Measurements from ENCODE around the gene PHETA1. TPM values are rescaled to one million over a fixed set of nuclear protein-coding genes. Genes with fewer than 3 reads are reported as not detected.
"Not testable (repeated sequence)": the region's sequence is repeated elsewhere in the genome, so short reads cannot be mapped to it uniquely, and the experiment has no call there.

The PHETA1 gene
- total RNA-seq, 1 experiment from 2014 or later, result 10.6 TPM

- H4K20me1 ChIP-seq (ENCODE audit: insufficient read depth), result no peaks in the 10 kb centered on the region
- BruUV-seq (replicated peaks), result no TSS peak
- POLR2A ChIA-PET, result no interaction called here
- DNase-seq (ENCODE audit: low read depth, low spot score) (no peak), ATAC-seq (no peak)
- H3K4me1 ChIP-seq (ENCODE audit: control insufficient read depth in 1 of 2, insufficient read depth in 2 of 2, low read length in 2 of 2), result peaks cover 0 to 3% of the 10 kb centered on the region in 2 experiments; a peak in 1 of 4 replicates
- H3K4me2 ChIP-seq (ENCODE audit: low read length), result no peak overlapping the region
- RAD21 ChIA-PET (ENCODE audit: low non-redundant PET in 1 of 2, low total read pairs in 2 of 2, uncharacterized antibody in 2 of 2, unreplicated experiment in 2 of 2), result no interaction called here
- TF ChIP-seq ELF1 (IDR thresholded peaks at IDR 0.05; ENCODE audit: borderline replicate concordance, low read depth), result no peak
- no peaks in the 10 kb centered on the region for H3K36me3 ChIP-seq (ENCODE audit: control insufficient read depth in 1 of 2, insufficient read depth in 2 of 2, low read length in 2 of 2)
- no peak overlapping the region for H3K27ac ChIP-seq (ENCODE audit: low read depth, low read length)
- H3K27me3 ChIP-seq (ENCODE audit: insufficient read depth, low read length), result no peaks in the 10 kb centered on the region
- no peak overlapping the region for H3K4me3 ChIP-seq (replicated peaks in 1 of 2; ENCODE audit: low read depth in 1 of 2, low read length in 2 of 2)
- H3K79me2 ChIP-seq (ENCODE audit: insufficient read depth, low read length), result no peaks in the 10 kb centered on the region
- CTCF ChIA-PET, result interaction anchor here (1.0 to 1.9 kb wide), 2 partner anchors 37 to 116 kb away, joined by 3 to 5 read pairs; no protein-coding TSS in a partner anchor
- no peaks in the 10 kb centered on the region for H3K9me2 ChIP-seq (ENCODE audit: insufficient read depth)
- no peak overlapping the region for H2AFZ ChIP-seq (ENCODE audit: low read depth, low read length, poor library complexity, severe bottlenecking)
- H3K9ac ChIP-seq (ENCODE audit: low read length), result no peak overlapping the region
- H3K9me3 ChIP-seq (ENCODE audit: control insufficient read depth in 1 of 2, insufficient read depth in 1 of 2, low read depth in 1 of 2, low read length in 2 of 2), result no peaks in the 10 kb centered on the region
- intact Hi-C loops (cut with micrococcal nuclease), result no loop called here
Observed at GRCh38 chr12:111335811-111336210, 33.1 kb downstream of the PHETA1 start.

DNA sequence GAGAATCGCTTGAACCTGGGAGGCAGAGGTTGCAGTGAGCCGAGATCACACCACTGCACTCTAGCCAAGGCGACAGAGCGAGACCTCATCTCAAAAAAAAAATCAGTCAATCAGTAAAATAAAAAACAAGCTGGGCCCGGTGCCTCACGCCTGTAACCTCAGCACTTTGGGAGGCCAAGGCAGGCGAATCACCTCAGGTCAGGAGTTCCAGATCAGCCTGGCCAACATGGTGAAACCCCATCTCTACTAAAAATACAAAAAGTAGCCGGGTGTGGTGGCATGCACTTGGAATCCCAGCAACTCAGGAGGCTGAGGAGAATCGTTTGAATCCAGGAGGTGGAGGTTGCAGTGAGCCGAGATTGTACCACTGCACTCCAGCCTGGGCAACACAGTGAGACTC lies 33.6 kb downstream of the PHETA1 start:
- H3K36me3 ChIP-seq (ENCODE audit: control insufficient read depth in 1 of 2, insufficient read depth in 2 of 2, low read length in 2 of 2); H3K9ac ChIP-seq (ENCODE audit: low read length); DNase-seq (ENCODE audit: low read depth, low spot score); H3K9me3 ChIP-seq (ENCODE audit: control insufficient read depth in 1 of 2, insufficient read depth in 1 of 2, low read depth in 1 of 2, low read length in 2 of 2); BruUV-seq (replicated peaks); H2AFZ ChIP-seq (ENCODE audit: low read depth, low read length, poor library complexity, severe bottlenecking); H3K4me3 ChIP-seq (replicated peaks in 1 of 2; ENCODE audit: low read depth in 1 of 2, low read length in 2 of 2); H3K27ac ChIP-seq (ENCODE audit: low read depth, low read length); POLR2A ChIA-PET; intact Hi-C loops (cut with micrococcal nuclease); H3K79me2 ChIP-seq (ENCODE audit: insufficient read depth, low read length); H4K20me1 ChIP-seq (ENCODE audit: insufficient read depth); H3K4me2 ChIP-seq (ENCODE audit: low read length); H3K9me2 ChIP-seq (ENCODE audit: insufficient read depth); ATAC-seq; RAD21 ChIA-PET (ENCODE audit: low non-redundant PET in 1 of 2, low total read pairs in 2 of 2, uncharacterized antibody in 2 of 2, unreplicated experiment in 2 of 2); H3K4me1 ChIP-seq (ENCODE audit: control insufficient read depth in 1 of 2, insufficient read depth in 2 of 2, low read length in 2 of 2); H3K27me3 ChIP-seq (ENCODE audit: insufficient read depth, low read length): not testable (repeated sequence)
- CTCF ChIA-PET, result interaction anchor here (1.0 to 1.9 kb wide), 2 partner anchors 37 to 117 kb away, joined by 3 to 5 read pairs; no protein-coding TSS in a partner anchor

- Histone ChIP-seq H4K20me1 (ENCODE audit: insufficient read depth) (no peaks in the 10 kb centered on the region), H3K27me3 (ENCODE audit: insufficient read depth, low read length) (no peaks in the 10 kb centered on the region), H3K9me3 (ENCODE audit: control insufficient read depth in 1 of 2, insufficient read depth in 1 of 2, low read depth in 1 of 2, low read length in 2 of 2) (no peaks in the 10 kb centered on the region), H3K27ac (ENCODE audit: low read depth, low read length) (no peak overlapping the region), H3K79me2 (ENCODE audit: insufficient read depth, low read length) (no peaks in the 10 kb centered on the region), H2AFZ (ENCODE audit: low read depth, low read length, poor library complexity, severe bottlenecking) (no peak overlapping the region), H3K4me2 (ENCODE audit: low read length) (no peak overlapping the region), H3K4me3 (replicated peaks in 1 of 2; ENCODE audit: low read depth in 1 of 2, low read length in 2 of 2) (no peak overlapping the region), H3K9ac (ENCODE audit: low read length) (no peak overlapping the region), H3K9me2 (ENCODE audit: insufficient read depth) (no peaks in the 10 kb centered on the region), H3K4me1 (ENCODE audit: control insufficient read depth in 1 of 2, insufficient read depth in 2 of 2, low read length in 2 of 2) (peaks cover 0 to 5% of the 10 kb centered on the region in 2 experiments; a peak in 1 of 4 replicates), H3K36me3 (ENCODE audit: control insufficient read depth in 1 of 2, insufficient read depth in 2 of 2, low read length in 2 of 2) (no peaks in the 10 kb centered on the region)
- CTCF ChIA-PET, result interaction anchor here (0.6 to 1.9 kb wide), 2 partner anchors 36 to 117 kb away, joined by 3 to 5 read pairs; no protein-coding TSS in a partner anchor
- intact Hi-C loops (cut with micrococcal nuclease), result loop anchor here (5.0 kb wide), 1 partner anchor 338 kb away; no protein-coding TSS in a partner anchor
- ATAC-seq (no peak), DNase-seq (ENCODE audit: low read depth, low spot score) (no peak)
- no TSS peak for BruUV-seq (replicated peaks)
- POLR2A ChIA-PET, result interaction anchor here (0.6 kb wide), 1 partner anchor 127 kb away, joined by 5 read pairs; no protein-coding TSS in a partner anchor
- RAD21 ChIA-PET (ENCODE audit: low non-redundant PET in 1 of 2, low total read pairs in 2 of 2, uncharacterized antibody in 2 of 2, unreplicated experiment in 2 of 2), result no interaction called here
- TF ChIP-seq, protein P1, sequence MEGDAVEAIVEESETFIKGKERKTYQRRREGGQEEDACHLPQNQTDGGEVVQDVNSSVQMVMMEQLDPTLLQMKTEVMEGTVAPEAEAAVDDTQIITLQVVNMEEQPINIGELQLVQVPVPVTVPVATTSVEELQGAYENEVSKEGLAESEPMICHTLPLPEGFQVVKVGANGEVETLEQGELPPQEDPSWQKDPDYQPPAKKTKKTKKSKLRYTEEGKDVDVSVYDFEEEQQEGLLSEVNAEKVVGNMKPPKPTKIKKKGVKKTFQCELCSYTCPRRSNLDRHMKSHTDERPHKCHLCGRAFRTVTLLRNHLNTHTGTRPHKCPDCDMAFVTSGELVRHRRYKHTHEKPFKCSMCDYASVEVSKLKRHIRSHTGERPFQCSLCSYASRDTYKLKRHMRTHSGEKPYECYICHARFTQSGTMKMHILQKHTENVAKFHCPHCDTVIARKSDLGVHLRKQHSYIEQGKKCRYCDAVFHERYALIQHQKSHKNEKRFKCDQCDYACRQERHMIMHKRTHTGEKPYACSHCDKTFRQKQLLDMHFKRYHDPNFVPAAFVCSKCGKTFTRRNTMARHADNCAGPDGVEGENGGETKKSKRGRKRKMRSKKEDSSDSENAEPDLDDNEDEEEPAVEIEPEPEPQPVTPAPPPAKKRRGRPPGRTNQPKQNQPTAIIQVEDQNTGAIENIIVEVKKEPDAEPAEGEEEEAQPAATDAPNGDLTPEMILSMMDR (IDR thresholded peaks at IDR 0.05 in 2 of 3, conservative IDR thresholded peaks at IDR 0.05 in 1 of 3; ENCODE audit: borderline replicate concordance in 1 of 3, insufficient read depth in 1 of 3, low read depth in 2 of 3, low read length in 2 of 3), result no peak
- TF ChIP-seq CBX3 (IDR thresholded peaks at IDR 0.05; ENCODE audit: low read depth) (no peak), JUND (IDR thresholded peaks at IDR 0.05) (no peak), POLR2A (IDR thresholded peaks at IDR 0.05; ENCODE audit: borderline replicate concordance, extremely low read depth, insufficient read depth, insufficient read length) (no peak), SP1 (IDR thresholded peaks at IDR 0.05; ENCODE audit: low read depth) (no peak), ELF1 (IDR thresholded peaks at IDR 0.05; ENCODE audit: borderline replicate concordance, low read depth) (no peak), EZH2 (IDR thresholded peaks at IDR 0.05) (no peak), MAX (IDR thresholded peaks at IDR 0.05) (no peak), YY1 (IDR thresholded peaks at IDR 0.05; ENCODE audit: extremely low read depth, insufficient replicate concordance, low read depth, low read length) (no peak), CEBPB (IDR thresholded peaks at IDR 0.05; ENCODE audit: low read depth) (no peak)
- TF ChIP-seq, protein P2, sequence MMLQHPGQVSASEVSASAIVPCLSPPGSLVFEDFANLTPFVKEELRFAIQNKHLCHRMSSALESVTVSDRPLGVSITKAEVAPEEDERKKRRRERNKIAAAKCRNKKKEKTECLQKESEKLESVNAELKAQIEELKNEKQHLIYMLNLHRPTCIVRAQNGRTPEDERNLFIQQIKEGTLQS (IDR thresholded peaks at IDR 0.05), result no peak
Observed at GRCh38 chr12:111334393-111334915, 34.4 kb downstream of the PHETA1 start.

All from HCT116 (cell line).